H7 (cell line): ENCODE measurements around the gene SMCO2. TPM values are rescaled to one million over a fixed set of nuclear protein-coding genes. Genes with fewer than 3 reads are reported as not detected.
A peak's percentile ranks its signal among the peaks of the same experiment; 100 is the strongest.

ENCODE experiments used
- DNase-seq: peaks from one replicate; pipeline ENCODE4 v3.0.0; 2012
- H3K27me3 ChIP-seq: 2 replicates; pipeline ENCODE4 v1.6.0; 2011; ENCODE audit warnings: mild to moderate bottlenecking, low read length; ENCODE audit not compliant: control insufficient read depth, insufficient read depth
- H3K36me3 ChIP-seq: replicated peaks from 2 replicates; pipeline ENCODE4 v1.5.1; 2011; ENCODE audit warnings: low read length; ENCODE audit not compliant: control insufficient read depth, insufficient read depth
- H3K4me3 ChIP-seq: 2 replicates; pipeline ENCODE4 v1.5.1; 2011; ENCODE audit warnings: low read depth, mild to moderate bottlenecking, control low read depth, low read length, moderate library complexity; ENCODE audit not compliant: insufficient read depth
- total RNA-seq: library from RNA; depleted of rRNA; stranded (reverse); fragments of >200 nt; shearing (Covaris generic); gene quantifications from 2 replicates; pipeline ENCODE4 v1.2.3, GENCODE V29; 2014

SMCO2 gene
- total RNA-seq, 1 experiment from 2014 or later: not detected

- Histone ChIP-seq H3K27me3 (no peaks in the 10 kb centered on the region), H3K36me3 (no peaks in the 10 kb centered on the region), H3K4me3 (no peak overlapping the region)
- DNase-seq: no peak
These were observed 71.6 kb downstream of the SMCO2 start for GRCh38 chr12:27517961-27518665.

- H3K36me3 ChIP-seq: no peaks in the 10 kb centered on the region
- H3K27me3 ChIP-seq: no peaks in the 10 kb centered on the region; the same call in 1 of the 2 replicates
- no peak overlapping the region for H3K4me3 ChIP-seq
- peak; percentile 27 for DNase-seq
These were observed 74.5 kb downstream of the SMCO2 start for GRCh38 chr12:27521066-27521465.

- no peak for DNase-seq
- no peaks in the 10 kb centered on the region for H3K36me3 ChIP-seq
- H3K4me3 ChIP-seq: no peak overlapping the region
- no peaks in the 10 kb centered on the region; the same call in 1 of the 2 replicates for H3K27me3 ChIP-seq
These were observed 75.4 kb downstream of the SMCO2 start for GRCh38 chr12:27521981-27522380.

- H3K36me3 ChIP-seq: no peaks in the 10 kb centered on the region
- H3K27me3 ChIP-seq: no peaks in the 10 kb centered on the region; the same call in 1 of the 2 replicates
- DNase-seq: no peak
- H3K4me3 ChIP-seq: peak overlapping the region; percentile 84
These were observed 76.7 kb downstream of the SMCO2 start for GRCh38 chr12:27523305-27523641.

- Histone ChIP-seq H3K4me3 (peak within 1 kb of the TSS; percentile 84), H3K27me3 (no peaks in the 10 kb centered on the region; the same call in 1 of the 2 replicates), H3K36me3 (no peaks in the 10 kb centered on the region)
- peak; percentile 95 for DNase-seq
These were observed 77.3 kb downstream of the SMCO2 start, which contains the start of gene PPFIBP1 for GRCh38 chr12:27523642-27524493. Gene PPFIBP1, plus strand, starts transcription at chr12:27524206. Its CDS starts 109,191 bp downstream, at chr12:27633397.

- no peak for DNase-seq
- no peaks in the 10 kb centered on the region for H3K36me3 ChIP-seq
- H3K4me3 ChIP-seq: peak overlapping the region; percentile 84
- H3K27me3 ChIP-seq: no peaks in the 10 kb centered on the region; the same call in 1 of the 2 replicates
These were observed 77.9 kb downstream of the SMCO2 start for GRCh38 chr12:27524494-27524835.

GRCh38 chr12:27524839-27525753 is 78.6 kb downstream of the SMCO2 start:
- Histone ChIP-seq H3K36me3 (no peaks in the 10 kb centered on the region), H3K27me3 (no peaks in the 10 kb centered on the region; the same call in 1 of the 2 replicates), H3K4me3 (peak overlapping the region; percentile 84)
- peak; percentile 55 for DNase-seq

GRCh38 chr12:27527512-27527911 is 81.0 kb downstream of the SMCO2 start:
- no peaks in the 10 kb centered on the region; the same call in 1 of the 2 replicates for H3K27me3 ChIP-seq
- H3K36me3 ChIP-seq: no peaks in the 10 kb centered on the region
- no peak for DNase-seq
- H3K4me3 ChIP-seq: no peak overlapping the region

GRCh38 chr12:27528788-27529187 is 82.3 kb downstream of the SMCO2 start:
- Histone ChIP-seq H3K4me3 (no peak overlapping the region), H3K27me3 (no peaks in the 10 kb centered on the region; the same call in 1 of the 2 replicates), H3K36me3 (no peaks in the 10 kb centered on the region)
- DNase-seq: no peak

GRCh38 chr12:27530157-27530922 is 83.8 kb downstream of the SMCO2 start:
- no peak for DNase-seq
- Histone ChIP-seq H3K27me3 (no peaks in the 10 kb centered on the region; the same call in 1 of the 2 replicates), H3K4me3 (no peak overlapping the region), H3K36me3 (no peaks in the 10 kb centered on the region)

GRCh38 chr12:27531896-27532295 is 85.4 kb downstream of the SMCO2 start:
- no peak for DNase-seq
- Histone ChIP-seq H3K36me3 (no peaks in the 10 kb centered on the region), H3K27me3 (no peaks in the 10 kb centered on the region), H3K4me3 (no peak overlapping the region)

- DNase-seq: no peak
- H3K36me3 ChIP-seq: no peaks in the 10 kb centered on the region
- H3K27me3 ChIP-seq: no peaks in the 10 kb centered on the region
- H3K4me3 ChIP-seq: no peak overlapping the region
These were observed 87.7 kb downstream of the SMCO2 start for GRCh38 chr12:27534060-27534764.

- Histone ChIP-seq H3K4me3 (no peak overlapping the region), H3K36me3 (no peaks in the 10 kb centered on the region), H3K27me3 (no peaks in the 10 kb centered on the region)
- DNase-seq: no peak
These were observed 88.2 kb downstream of the SMCO2 start for GRCh38 chr12:27534765-27535161.
